ENCODE data around the gene TRIM39.
A peak's percentile ranks its signal among the peaks of the same experiment; 100 is the strongest.

TRIM39 gene

DNA sequence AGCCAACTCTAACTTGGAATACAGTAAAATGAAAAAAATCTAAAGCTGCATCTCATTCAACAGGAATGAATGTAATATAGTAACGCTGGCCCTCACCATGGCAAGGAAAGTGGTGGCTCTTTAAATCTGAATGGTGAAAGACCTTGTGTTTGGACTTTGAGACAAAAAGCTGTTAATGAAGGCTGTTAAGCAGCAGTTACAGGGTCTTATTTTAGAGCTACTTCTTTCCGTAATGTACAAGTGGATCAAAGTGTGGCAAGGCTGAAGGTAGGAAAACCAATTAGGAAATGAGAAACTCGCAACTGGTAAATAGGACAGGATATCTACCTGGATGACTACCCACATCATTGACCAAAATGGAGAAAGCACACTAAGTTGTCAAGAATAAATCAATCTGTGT lies 11.6 kb upstream of the TRIM39 start:
- H3K27ac ChIP-seq (ENCODE audit: low read depth, low read length) = no peak overlapping the region
- no peak overlapping the region for H3K4me3 ChIP-seq (ENCODE audit: low read depth, low read length)
- peaks cover 14% of the 10 kb centered on the region; the same call in 1 of the 2 replicates for H3K4me1 ChIP-seq (ENCODE audit: control insufficient read depth, insufficient read depth, low read length)
- H3K27me3 ChIP-seq (ENCODE audit: control insufficient read depth, insufficient read depth, low read length) = no peaks in the 10 kb centered on the region
- H3K9me3 ChIP-seq (ENCODE audit: control insufficient read depth, insufficient read depth, low read depth, low read length) = no peaks in the 10 kb centered on the region; the same call in 1 of the 2 replicates
- no peak overlapping the region for H3K9ac ChIP-seq (ENCODE audit: low read length)
- peaks cover 66% of the 10 kb centered on the region for H3K36me3 ChIP-seq (ENCODE audit: control insufficient read depth, insufficient read depth, low read length)

DNA sequence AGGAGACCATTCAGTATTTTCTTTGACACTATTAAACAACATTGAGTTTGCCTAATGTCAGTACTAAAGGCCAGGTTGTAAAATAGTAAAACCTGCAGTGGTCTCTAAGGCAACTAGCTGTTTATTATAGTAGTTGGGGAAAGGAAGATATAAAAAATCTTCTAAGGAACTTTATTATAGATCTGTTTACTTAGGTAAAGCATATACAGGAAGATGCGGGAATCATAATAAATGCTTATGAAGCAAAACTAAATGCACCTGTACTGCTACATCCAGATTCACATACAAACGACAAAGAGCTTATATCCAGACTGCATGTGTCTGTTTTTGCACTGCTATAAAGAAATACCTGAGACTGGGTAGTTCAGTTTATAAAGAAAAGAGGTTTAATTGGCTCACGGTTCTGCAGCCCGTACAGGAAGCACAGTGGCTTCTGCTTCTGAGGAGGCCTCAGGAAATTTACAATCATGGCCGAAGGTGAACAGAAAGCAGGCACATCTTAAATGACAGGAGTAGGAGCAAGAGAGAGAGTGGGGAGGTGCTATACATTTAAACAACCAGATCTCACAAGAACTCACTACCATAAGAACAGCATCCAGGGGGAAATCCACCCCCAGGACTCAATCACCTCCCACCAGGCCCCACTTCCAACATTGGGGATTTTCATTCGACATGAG lies 8.7 kb upstream of the TRIM39 start:
- Histone ChIP-seq H3K27me3 (ENCODE audit: control insufficient read depth, insufficient read depth, low read length) (no peaks in the 10 kb centered on the region), H3K36me3 (ENCODE audit: control insufficient read depth, insufficient read depth, low read length) (peaks cover 46% of the 10 kb centered on the region), H3K4me3 (ENCODE audit: low read depth, low read length) (no peak overlapping the region), H3K4me1 (ENCODE audit: control insufficient read depth, insufficient read depth, low read length) (peaks cover 34% of the 10 kb centered on the region), H3K27ac (ENCODE audit: low read depth, low read length) (no peak overlapping the region), H3K9me3 (ENCODE audit: control insufficient read depth, insufficient read depth, low read depth, low read length) (no peaks in the 10 kb centered on the region), H3K9ac (ENCODE audit: low read length) (no peak overlapping the region)

DNA sequence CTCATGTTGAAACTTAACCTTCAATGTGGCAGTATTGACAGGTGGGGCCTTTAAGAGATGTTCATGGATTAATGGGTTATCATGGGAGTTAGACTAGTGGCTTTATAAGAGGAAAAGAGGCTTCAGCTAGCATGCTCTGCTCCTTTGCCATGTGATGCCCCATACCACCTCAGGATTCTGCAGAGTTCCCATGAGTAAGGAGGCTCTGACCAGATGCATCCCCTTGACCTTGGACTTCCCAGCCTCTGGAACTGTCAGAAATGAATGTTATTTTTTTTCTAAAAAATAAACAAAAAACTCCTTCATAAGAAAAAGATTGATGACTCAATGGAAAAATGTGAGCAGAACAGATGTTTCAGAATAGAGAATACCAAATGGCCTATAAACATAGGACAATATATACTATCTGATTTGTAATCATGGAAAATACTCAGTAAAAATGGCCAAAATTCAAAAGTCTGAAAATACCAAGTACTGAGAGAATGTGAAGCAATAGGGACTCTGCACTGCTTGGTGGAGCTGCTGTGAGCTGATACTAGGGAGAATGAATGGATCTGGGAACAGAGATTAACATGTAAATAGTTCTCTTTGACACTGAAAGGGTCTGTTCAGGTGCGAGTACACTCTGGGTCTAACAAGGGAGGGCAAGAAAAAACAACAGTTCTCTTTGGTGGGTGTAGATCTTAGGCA lies 7.4 kb upstream of the TRIM39 start:
- H3K4me1 ChIP-seq (ENCODE audit: control insufficient read depth, insufficient read depth, low read length) = peaks cover 44% of the 10 kb centered on the region
- no peak overlapping the region for H3K9ac ChIP-seq (ENCODE audit: low read length)
- H3K36me3 ChIP-seq (ENCODE audit: control insufficient read depth, insufficient read depth, low read length) = peaks cover 34% of the 10 kb centered on the region
- H3K4me3 ChIP-seq (ENCODE audit: low read depth, low read length) = peak overlapping the region; percentile 23; the same call in 1 of the 2 replicates
- no peaks in the 10 kb centered on the region for H3K27me3 ChIP-seq (ENCODE audit: control insufficient read depth, insufficient read depth, low read length)
- H3K9me3 ChIP-seq (ENCODE audit: control insufficient read depth, insufficient read depth, low read depth, low read length) = no peaks in the 10 kb centered on the region
- no peak overlapping the region for H3K27ac ChIP-seq (ENCODE audit: low read depth, low read length)

DNA sequence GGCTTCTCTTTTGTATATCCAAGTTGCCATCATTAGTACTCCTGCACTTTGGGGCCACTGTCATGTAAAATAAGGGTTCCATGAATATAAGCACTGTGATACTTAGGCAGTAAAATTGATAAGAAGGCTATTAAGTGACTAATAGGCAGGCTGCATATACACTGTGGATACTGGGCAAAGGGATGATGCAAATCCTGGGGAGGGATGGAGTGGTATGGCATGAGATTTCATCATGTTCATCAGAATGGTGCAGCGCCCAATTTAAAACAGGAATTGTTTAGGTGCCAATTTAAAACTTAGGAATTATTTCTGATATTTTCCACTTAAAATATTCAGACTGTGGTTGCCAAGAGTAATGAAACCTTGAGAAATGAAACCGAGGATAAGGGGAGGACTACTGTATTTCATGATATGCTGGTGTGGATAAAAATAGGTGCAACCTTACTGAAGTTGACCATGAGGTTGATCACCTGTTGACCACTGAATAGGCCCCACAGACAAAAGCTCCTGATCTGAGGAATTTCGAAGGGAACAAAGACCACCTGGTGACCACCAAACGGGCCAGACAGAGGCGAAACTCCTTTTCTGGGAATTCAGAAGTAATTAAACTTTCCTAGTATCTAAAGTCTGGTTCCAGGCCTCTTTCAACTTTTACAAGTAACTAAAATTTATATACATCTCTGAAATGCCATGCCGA lies 4.9 kb upstream of the TRIM39 start:
- H3K27me3 ChIP-seq (ENCODE audit: control insufficient read depth, insufficient read depth, low read length) = no peaks in the 10 kb centered on the region
- H3K36me3 ChIP-seq (ENCODE audit: control insufficient read depth, insufficient read depth, low read length) = peaks cover 11% of the 10 kb centered on the region
- peak overlapping the region; percentile 62 for H3K27ac ChIP-seq (ENCODE audit: low read depth, low read length)
- H3K9ac ChIP-seq (ENCODE audit: low read length) = peak overlapping the region; percentile 17
- peak overlapping the region; percentile 12 for H3K4me3 ChIP-seq (ENCODE audit: low read depth, low read length)
- peaks cover 51% of the 10 kb centered on the region for H3K4me1 ChIP-seq (ENCODE audit: control insufficient read depth, insufficient read depth, low read length)
- no peaks in the 10 kb centered on the region for H3K9me3 ChIP-seq (ENCODE audit: control insufficient read depth, insufficient read depth, low read depth, low read length)

DNA sequence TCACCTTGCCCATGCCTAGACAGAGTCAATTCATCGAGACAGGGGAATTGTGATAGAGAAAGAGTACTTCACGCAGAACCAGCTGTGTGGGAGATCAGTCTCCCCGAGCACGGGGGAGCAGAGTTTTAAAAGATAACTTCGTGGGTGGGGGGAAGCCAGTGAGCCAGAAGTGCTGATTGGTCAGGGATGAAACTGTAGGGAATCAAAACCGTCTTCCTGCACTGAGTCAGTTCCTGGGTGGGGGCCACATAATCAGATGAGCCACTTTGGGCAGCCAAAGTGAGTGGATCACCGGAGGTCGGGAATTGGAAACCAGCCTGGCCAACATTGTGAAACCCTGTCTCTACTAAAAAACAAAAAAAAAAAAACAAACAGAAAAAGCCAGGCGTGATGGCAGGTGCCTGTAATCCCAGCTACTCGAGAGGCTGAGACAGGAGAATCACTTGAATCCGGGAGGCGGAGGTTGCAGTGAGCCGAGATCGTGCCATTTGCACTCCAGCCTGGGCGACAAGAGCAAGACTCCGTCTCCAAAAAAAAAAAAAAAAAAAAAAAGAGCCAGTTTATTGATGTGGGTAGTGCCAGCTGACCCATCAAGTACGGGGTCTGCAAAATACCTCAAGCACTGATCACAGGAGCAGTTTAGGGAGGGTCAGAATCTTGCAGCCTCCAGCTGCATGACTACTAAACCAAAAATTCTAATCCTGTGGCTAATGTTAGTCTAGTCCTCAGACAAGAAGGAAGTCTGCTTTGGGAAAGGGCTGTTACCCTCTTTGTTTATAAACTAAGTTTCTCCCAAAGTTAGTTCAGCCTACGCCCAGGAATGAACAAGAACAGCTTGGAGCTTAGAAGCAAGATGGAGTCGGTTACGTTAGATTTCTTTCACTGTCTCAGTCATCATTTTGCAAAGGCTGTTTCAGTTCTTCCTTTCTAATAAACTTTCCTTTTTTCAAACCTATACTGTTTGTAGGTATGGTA lies 3.9 kb upstream of the TRIM39 start:
- peak overlapping the region; percentile 62 for H3K27ac ChIP-seq (ENCODE audit: low read depth, low read length)
- peak overlapping the region; percentile 29 for H3K9ac ChIP-seq (ENCODE audit: low read length)
- H3K4me1 ChIP-seq (ENCODE audit: control insufficient read depth, insufficient read depth, low read length) = peaks cover 51% of the 10 kb centered on the region
- H3K4me3 ChIP-seq (ENCODE audit: low read depth, low read length) = peak overlapping the region; percentile 12; the same call in 1 of the 2 replicates
- H3K9me3 ChIP-seq (ENCODE audit: control insufficient read depth, insufficient read depth, low read depth, low read length) = no peaks in the 10 kb centered on the region
- peaks cover 5% of the 10 kb centered on the region; the same call in 1 of the 2 replicates for H3K36me3 ChIP-seq (ENCODE audit: control insufficient read depth, insufficient read depth, low read length)
- H3K27me3 ChIP-seq (ENCODE audit: control insufficient read depth, insufficient read depth, low read length) = no peaks in the 10 kb centered on the region

DNA sequence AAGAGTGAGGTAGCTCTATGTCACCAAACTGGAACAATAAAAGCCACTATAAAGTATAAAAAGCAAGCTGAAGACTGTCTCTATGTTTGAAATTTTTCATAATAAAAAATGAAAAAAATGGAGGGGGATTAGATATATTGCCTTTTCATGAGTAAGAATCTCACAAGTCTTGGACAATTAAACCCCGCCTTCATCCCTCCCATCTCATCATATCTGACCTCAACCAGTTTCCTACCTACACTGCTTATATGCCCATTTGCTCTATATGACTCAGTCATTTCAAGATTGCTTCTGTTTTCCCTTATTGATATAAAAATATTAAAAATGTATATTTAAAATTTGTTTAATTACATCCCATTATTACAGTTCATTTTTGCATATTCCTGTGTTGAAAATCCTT lies 2.9 kb upstream of the TRIM39 start:
- peak overlapping the region; percentile 99; the same call in 1 of the 2 replicates for H3K4me3 ChIP-seq (ENCODE audit: low read depth, low read length)
- H3K27ac ChIP-seq (ENCODE audit: low read depth, low read length) = no peak overlapping the region

DNA sequence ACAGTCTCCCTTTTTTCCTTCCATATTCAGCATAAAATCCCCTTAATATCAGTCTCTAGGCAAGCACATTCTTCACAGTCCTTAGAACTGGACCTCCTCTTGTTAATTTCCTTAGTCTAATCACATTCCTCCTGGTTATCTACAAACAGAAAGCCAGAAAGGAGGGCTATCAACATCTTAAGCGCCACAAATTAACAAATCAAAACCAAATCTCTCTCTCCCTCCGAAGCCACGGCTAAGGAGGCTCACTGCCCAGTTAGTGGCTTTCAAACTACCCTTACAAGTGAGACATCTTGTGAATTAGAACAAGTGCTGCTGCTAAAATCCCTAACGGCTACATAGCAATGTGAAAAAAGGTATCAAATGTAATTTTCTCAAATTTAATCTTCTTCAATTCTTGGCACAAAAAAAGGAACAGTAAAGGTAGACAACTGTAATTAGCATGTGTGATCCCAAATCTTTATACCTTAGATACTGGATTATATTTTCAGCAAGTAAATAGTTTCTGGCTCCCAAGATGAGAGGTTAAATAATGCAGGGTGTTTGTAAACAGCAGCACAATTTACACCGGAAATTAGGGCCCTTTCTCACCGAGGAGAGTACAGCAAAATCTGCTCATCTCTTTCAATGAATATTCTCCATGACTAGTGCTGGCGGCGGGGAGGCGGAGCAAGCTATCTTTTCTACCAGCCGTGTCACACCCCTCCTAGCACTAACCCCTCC lies 1.4 kb upstream of the TRIM39 start:
- peak overlapping the region; percentile 99 for H3K4me3 ChIP-seq (ENCODE audit: low read depth, low read length)
- H3K9ac ChIP-seq (ENCODE audit: low read length) = peak overlapping the region; percentile 81
- H3K36me3 ChIP-seq (ENCODE audit: control insufficient read depth, insufficient read depth, low read length) = peaks cover 17% of the 10 kb centered on the region
- no peaks in the 10 kb centered on the region for H3K27me3 ChIP-seq (ENCODE audit: control insufficient read depth, insufficient read depth, low read length)
- H3K9me3 ChIP-seq (ENCODE audit: control insufficient read depth, insufficient read depth, low read depth, low read length) = no peaks in the 10 kb centered on the region
- H3K27ac ChIP-seq (ENCODE audit: low read depth, low read length) = peak overlapping the region; percentile 98
- H3K4me1 ChIP-seq (ENCODE audit: control insufficient read depth, insufficient read depth, low read length) = peaks cover 39% of the 10 kb centered on the region

More for the DNA sequence above, 2.9 kb upstream of the TRIM39 start:
- Histone ChIP-seq H3K27me3 (ENCODE audit: control insufficient read depth, insufficient read depth, low read length) (no peaks in the 10 kb centered on the region), H3K36me3 (ENCODE audit: control insufficient read depth, insufficient read depth, low read length) (peaks cover 8% of the 10 kb centered on the region; the same call in 1 of the 2 replicates), H3K9me3 (ENCODE audit: control insufficient read depth, insufficient read depth, low read depth, low read length) (no peaks in the 10 kb centered on the region), H3K9ac (ENCODE audit: low read length) (no peak overlapping the region), H3K4me1 (ENCODE audit: control insufficient read depth, insufficient read depth, low read length) (peaks cover 49% of the 10 kb centered on the region)

DNA sequence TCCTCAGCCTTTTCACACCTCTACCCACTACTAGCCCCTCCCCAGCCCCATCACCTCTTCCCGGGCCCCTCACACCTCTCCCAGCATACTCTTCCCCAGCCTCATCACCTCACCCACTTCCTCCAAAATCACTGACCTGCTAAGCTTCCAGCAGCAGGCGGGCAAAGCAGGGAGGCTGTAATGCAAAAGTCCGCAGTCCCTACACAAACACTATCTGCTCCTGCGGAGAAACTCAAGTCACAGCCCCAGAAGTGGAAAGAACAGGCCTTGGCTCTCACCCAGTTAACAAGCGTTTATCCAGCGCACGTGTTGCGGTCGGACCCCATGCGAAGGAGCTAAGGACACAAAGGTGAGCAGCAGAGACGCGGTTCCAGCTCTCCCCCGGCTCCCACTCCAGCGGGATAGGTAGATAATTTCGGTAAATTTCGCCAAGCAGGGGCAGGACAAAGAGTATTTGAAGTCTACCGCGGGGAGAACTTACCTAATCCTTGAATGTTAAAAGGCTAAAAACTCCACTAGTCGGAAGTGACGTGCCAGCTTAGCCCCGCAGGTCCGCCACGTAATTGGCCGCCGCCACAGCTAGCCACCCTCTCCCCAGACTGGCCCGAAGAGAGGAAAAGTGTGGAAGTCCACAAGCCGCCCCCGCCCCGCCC lies 728 bp upstream of the TRIM39 start:
- Histone ChIP-seq H3K27ac (ENCODE audit: low read depth, low read length) (peak overlapping the region; percentile 98), H3K9ac (ENCODE audit: low read length) (peak overlapping the region; percentile 81), H3K27me3 (ENCODE audit: control insufficient read depth, insufficient read depth, low read length) (no peaks in the 10 kb centered on the region), H3K36me3 (ENCODE audit: control insufficient read depth, insufficient read depth, low read length) (peaks cover 23% of the 10 kb centered on the region), H3K4me1 (ENCODE audit: control insufficient read depth, insufficient read depth, low read length) (peaks cover 35% of the 10 kb centered on the region), H3K4me3 (ENCODE audit: low read depth, low read length) (peak overlapping the region; percentile 99), H3K9me3 (ENCODE audit: control insufficient read depth, insufficient read depth, low read depth, low read length) (no peaks in the 10 kb centered on the region)

DNA sequence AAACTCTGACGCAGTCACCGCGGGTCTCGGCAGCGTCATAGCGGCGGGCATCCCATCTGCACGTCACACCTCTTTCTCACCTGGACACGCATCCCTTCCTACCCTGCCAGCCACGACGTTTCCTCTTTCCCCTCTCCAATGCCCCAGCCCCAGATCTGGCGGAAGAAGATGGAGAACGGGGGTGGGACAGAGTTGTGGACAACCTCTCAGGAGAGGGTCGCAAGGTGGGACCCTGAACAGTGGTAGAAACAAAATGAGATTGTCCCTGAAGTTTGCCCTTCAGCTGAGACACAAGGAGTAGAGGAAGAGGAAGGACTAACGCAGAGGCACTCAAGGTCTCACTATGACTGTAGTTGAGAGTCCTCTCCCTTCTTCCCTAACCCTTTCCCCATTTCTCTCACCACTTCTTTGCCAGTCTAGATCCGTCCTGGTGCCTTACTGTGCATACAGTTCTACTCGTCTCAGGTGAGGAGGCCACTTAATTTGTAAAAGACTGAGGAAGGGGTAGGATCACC lies 562 bp downstream of the TRIM39 start:
- Histone ChIP-seq H3K36me3 (ENCODE audit: control insufficient read depth, insufficient read depth, low read length) (peaks cover 36% of the 10 kb centered on the region), H3K27ac (ENCODE audit: low read depth, low read length) (no peak overlapping the region), H3K9me3 (ENCODE audit: control insufficient read depth, insufficient read depth, low read depth, low read length) (no peaks in the 10 kb centered on the region), H3K9ac (ENCODE audit: low read length) (peak overlapping the region; percentile 81), H3K4me3 (ENCODE audit: low read depth, low read length) (peak overlapping the region; percentile 99), H3K4me1 (ENCODE audit: control insufficient read depth, insufficient read depth, low read length) (peaks cover 23% of the 10 kb centered on the region), H3K27me3 (ENCODE audit: control insufficient read depth, insufficient read depth, low read length) (no peaks in the 10 kb centered on the region)
